H9 (cell line): ENCODE data around the gene C1RL. TPM values are rescaled to one million over a fixed set of nuclear protein-coding genes. Genes with fewer than 3 reads are reported as not detected.
"Not testable (repeated sequence)": the region's sequence is repeated elsewhere in the genome, so short reads cannot be mapped to it uniquely, and the experiment has no call there.

Source experiments
- DNase-seq: peaks from one replicate; pipeline ENCODE4 v3.0.0-alpha.2; 2017
- H2AFZ ChIP-seq: one replicate; pipeline ENCODE4 v1.6.1; 2013; ENCODE audit warnings: mild to moderate bottlenecking, low read length, control low read depth, moderate library complexity
- H2AK5ac ChIP-seq: 2 replicates; pipeline ENCODE4 v1.6.1; 2013; ENCODE audit warnings: low read length, control low read depth, mixed read lengths; ENCODE audit not compliant: insufficient read length
- H2BK120ac ChIP-seq: one replicate; pipeline ENCODE4 v1.6.1; 2013; ENCODE audit warnings: low read depth, mild to moderate bottlenecking, low read length, control low read depth, inconsistent platforms; ENCODE audit not compliant: poor library complexity, severe bottlenecking
- H2BK12ac ChIP-seq: 2 replicates; pipeline ENCODE4 v1.6.1; 2013; ENCODE audit warnings: low read length, control low read depth, mixed read lengths, low read depth; ENCODE audit not compliant: insufficient read length
- H2BK15ac ChIP-seq: 2 replicates; pipeline ENCODE4 v1.6.1; 2013; ENCODE audit warnings: low read depth, low read length, control low read depth
- H2BK20ac ChIP-seq: one replicate; pipeline ENCODE4 v1.6.1; 2013; ENCODE audit warnings: low read depth, mild to moderate bottlenecking, low read length, control low read depth, inconsistent platforms; ENCODE audit not compliant: poor library complexity, severe bottlenecking
- H2BK5ac ChIP-seq: 2 replicates; pipeline ENCODE4 v1.6.1; 2013; ENCODE audit warnings: low read length, control low read depth, mixed read lengths; ENCODE audit not compliant: insufficient read length
- H3K14ac ChIP-seq: 2 replicates; pipeline ENCODE4 v1.6.1; 2013; ENCODE audit warnings: low read length, control low read depth; ENCODE audit not compliant: insufficient read depth
- H3K18ac ChIP-seq: 2 replicates; pipeline ENCODE4 v1.6.1; 2013; ENCODE audit warnings: low read depth, mild to moderate bottlenecking, mixed read lengths, low read length, control low read depth; ENCODE audit not compliant: insufficient read length
- H3K23ac ChIP-seq: 2 replicates; pipeline ENCODE4 v1.6.1; 2013; ENCODE audit warnings: low read length, control low read depth, mixed read lengths, low read depth; ENCODE audit not compliant: insufficient read length
- H3K23me2 ChIP-seq: 2 replicates; pipeline ENCODE4 v1.6.1; 2013; ENCODE audit warnings: low read depth, mild to moderate bottlenecking, mixed read lengths, low read length, control low read depth; ENCODE audit not compliant: insufficient read length, poor library complexity, severe bottlenecking
- H3K27ac ChIP-seq: 2 replicates; pipeline ENCODE4 v1.5.1; 2013; ENCODE audit warnings: low read length, control low read depth, mixed read lengths, low read depth; ENCODE audit not compliant: insufficient read length
- H3K27me3 ChIP-seq: 2 replicates; pipeline ENCODE4 v1.6.1; 2013; ENCODE audit warnings: low read length, control low read depth, inconsistent platforms; ENCODE audit not compliant: insufficient read depth
- H3K4ac ChIP-seq: 2 replicates; pipeline ENCODE4 v1.6.1; 2013; ENCODE audit warnings: low read depth, mild to moderate bottlenecking, control low read depth, inconsistent platforms, low read length, moderate library complexity
- H3K4me1 ChIP-seq: 2 replicates; pipeline ENCODE4 v1.6.1; 2013; ENCODE audit warnings: low read length, control low read depth, inconsistent platforms; ENCODE audit not compliant: insufficient read depth
- H3K4me2 ChIP-seq: 2 replicates; pipeline ENCODE4 v1.6.1; 2013; ENCODE audit warnings: low read length, control low read depth, mixed read lengths; ENCODE audit not compliant: insufficient read length, insufficient read depth
- H3K56ac ChIP-seq: 2 replicates; pipeline ENCODE4 v1.6.1; 2013; ENCODE audit warnings: low read depth, mild to moderate bottlenecking, mixed read lengths, low read length, control low read depth; ENCODE audit not compliant: insufficient read length
- H3K79me1 ChIP-seq: 2 replicates; pipeline ENCODE4 v1.6.1; 2013; ENCODE audit warnings: low read depth, mild to moderate bottlenecking, moderate library complexity, low read length, control low read depth, inconsistent platforms; ENCODE audit not compliant: insufficient read depth, poor library complexity, severe bottlenecking
- H3K79me2 ChIP-seq: 2 replicates; pipeline ENCODE4 v1.6.1; 2013; ENCODE audit warnings: low read length, control low read depth, inconsistent platforms; ENCODE audit not compliant: insufficient read depth
- H3K9ac ChIP-seq: 2 replicates; pipeline ENCODE4 v1.6.1; 2013; ENCODE audit warnings: low read length, control low read depth, mixed read lengths; ENCODE audit not compliant: insufficient read length; ENCODE audit errors: extremely low read depth
- H3K9me3 ChIP-seq: one replicate; pipeline ENCODE4 v1.6.1; 2013; ENCODE audit warnings: low read depth, low read length, inconsistent platforms; ENCODE audit not compliant: control insufficient read depth
- H3T11ph ChIP-seq: one replicate; pipeline ENCODE4 v1.6.1; 2013; ENCODE audit warnings: mild to moderate bottlenecking, low read length, control low read depth, inconsistent platforms
- H4K20me1 ChIP-seq: one replicate; pipeline ENCODE4 v1.6.1; 2013; ENCODE audit not compliant: control insufficient read depth, insufficient read length, insufficient read depth
- H4K5ac ChIP-seq: 2 replicates; pipeline ENCODE4 v1.6.1; 2013; ENCODE audit warnings: low read depth, mild to moderate bottlenecking, mixed read lengths, low read length, control low read depth; ENCODE audit not compliant: insufficient read length
- H4K8ac ChIP-seq: replicated peaks from 2 replicates; pipeline ENCODE4 v1.6.1; 2013; ENCODE audit warnings: low read length, control low read depth, mixed read lengths, low read depth; ENCODE audit not compliant: insufficient read length
- H4K91ac ChIP-seq: 2 replicates; pipeline ENCODE4 v1.6.1; 2013; ENCODE audit warnings: low read depth, mild to moderate bottlenecking, moderate library complexity, mixed read lengths, low read length, control low read depth; ENCODE audit not compliant: insufficient read length
- H3K27ac Mint-ChIP-seq, 3 experiments: 2 replicates in 2 of 3; 3 replicates in 1 of 3; pipeline ENCODE4 v1.8.0; 2020 to 2021; ENCODE audit warnings: mixed read lengths in 3 of 3, mild to moderate bottlenecking in 1 of 3, moderate library complexity in 1 of 3
- H3K27me3 Mint-ChIP-seq: 2 replicates; pipeline ENCODE4 v1.8.0; 2021; ENCODE audit warnings: low read depth, mild to moderate bottlenecking, moderate library complexity, mixed read lengths
- H3K36me3 Mint-ChIP-seq, 3 experiments: 2 replicates in 2 of 3; 3 replicates in 1 of 3; pipeline ENCODE4 v1.8.0; 2020 to 2021; ENCODE audit warnings: low read depth in 3 of 3, mixed read lengths in 3 of 3; ENCODE audit not compliant: insufficient read depth in 1 of 3
- H3K4me1 Mint-ChIP-seq, 2 experiments: 2 replicates each; pipeline ENCODE4 v1.8.0; 2020; ENCODE audit warnings: mixed read lengths in 2 of 2
- H3K4me3 Mint-ChIP-seq, 2 experiments: 2 replicates in 1 of 2; 3 replicates in 1 of 2; pipeline ENCODE4 v1.8.0; 2020 to 2021; ENCODE audit warnings: mild to moderate bottlenecking in 2 of 2, mixed read lengths in 2 of 2, moderate library complexity in 1 of 2
- H3K9me3 Mint-ChIP-seq, 2 experiments: 2 replicates in 1 of 2; 3 replicates in 1 of 2; pipeline ENCODE4 v1.8.0; 2020; ENCODE audit warnings: mild to moderate bottlenecking in 2 of 2, mixed read lengths in 2 of 2, moderate library complexity in 1 of 2
- WGBS: extraction: QIAGEN DNeasy Blood & Tissue Kit; methylation state at CpG from one replicate; pipeline ENCODE4 v1.1.7; 2013; ENCODE audit warnings: missing lambda C conversion rate, low lambda C conversion rate, mixed read lengths; ENCODE audit not compliant: insufficient read length; ENCODE audit errors: extremely low coverage; 5-methylcytosine and 5-hydroxymethylcytosine counted together
- total RNA-seq: library from RNA; stranded (reverse); gene quantifications from 2 replicates; pipeline ENCODE4 v1.2.1, GENCODE V29; 2021

C1RL gene
- total RNA-seq, 1 experiment from 2014 or later = 15.1 TPM

GRCh38 chr12:7049445-7049951, 59.5 kb downstream of the C1RL start:
- H3K79me2 ChIP-seq, H4K5ac ChIP-seq, H3K23ac ChIP-seq, DNase-seq, H3K4me1 Mint-ChIP-seq, H3K27ac ChIP-seq, H3K56ac ChIP-seq, H2AFZ ChIP-seq, H3K4me3 Mint-ChIP-seq, H3K18ac ChIP-seq, H3K4ac ChIP-seq, H3K79me1 ChIP-seq, H3T11ph ChIP-seq, H4K91ac ChIP-seq, H3K36me3 Mint-ChIP-seq, H3K14ac ChIP-seq, H3K27ac Mint-ChIP-seq, H2BK20ac ChIP-seq, H2BK12ac ChIP-seq, H3K27me3 ChIP-seq, H4K8ac ChIP-seq, H3K9me3 ChIP-seq, H3K23me2 ChIP-seq, H2AK5ac ChIP-seq, H3K9ac ChIP-seq, H2BK15ac ChIP-seq, H3K9me3 Mint-ChIP-seq, H3K27me3 Mint-ChIP-seq, H3K4me1 ChIP-seq, H2BK120ac ChIP-seq, H2BK5ac ChIP-seq, H4K20me1 ChIP-seq, H3K4me2 ChIP-seq: not testable (repeated sequence)
- WGBS = no CpG with 5 or more reads among the region's 10 CpGs
